Activated CD4-positive, alpha-beta T cell treated with anti-CD3 and anti-CD28 coated beads for 36 hours (primary cell): ENCODE data around the gene SACS. TPM values are rescaled to one million over a fixed set of nuclear protein-coding genes. Genes with fewer than 3 reads are reported as not detected.

Source experiments
- ATAC-seq: fragments of 200-7000 bp; cut with Tn5 transposase; one replicate; pipeline ENCODE4 v1.10.0; 2021; ENCODE audit warnings: mild to moderate bottlenecking, moderate library complexity
- CTCF ChIA-PET: fragments of 350-600 bp; sonication (Branson Sonifier 250); formaldehyde crosslinking; loops from one replicate; lab custom pipeline; 2021; ENCODE audit warnings: antibody characterized with exemption; lab: Charles Lee
- POLR2A ChIA-PET: fragments of 350-600 bp; sonication (Branson Sonifier 250); formaldehyde crosslinking; loops from one replicate; lab custom pipeline; 2021; ENCODE audit warnings: antibody characterized with exemption, inconsistent platforms; lab: Charles Lee
- DNase-seq: peaks from one replicate; pipeline ENCODE4 v3.0.0-alpha.2; 2020
- H3K27ac Mint-ChIP-seq: one replicate; pipeline ENCODE4 v1.8.0; 2021; ENCODE audit warnings: mixed read lengths
- H3K27me3 Mint-ChIP-seq: one replicate; pipeline ENCODE4 v1.8.0; 2021; ENCODE audit warnings: mixed read lengths
- H3K36me3 Mint-ChIP-seq: one replicate; pipeline ENCODE4 v1.8.0; 2021; ENCODE audit warnings: low read depth, mixed read lengths
- H3K4me1 Mint-ChIP-seq: one replicate; pipeline ENCODE4 v1.8.0; 2021; ENCODE audit warnings: mixed read lengths
- H3K4me3 Mint-ChIP-seq: one replicate; pipeline ENCODE4 v1.8.0; 2021; ENCODE audit warnings: mild to moderate bottlenecking, moderate library complexity, mixed read lengths
- H3K9me3 Mint-ChIP-seq: one replicate; pipeline ENCODE4 v1.8.0; 2021; ENCODE audit warnings: low read depth, mixed read lengths
- intact Hi-C, 2 experiments: fragments of 100-400 bp; cut with DNase I in 1 of 2; cut with micrococcal nuclease in 1 of 2; formaldehyde crosslinking; loops; one replicate each; pipeline versions ENCODE4 v1.14.2 to v1.15.1; 2022 to 2024; cut with DNase I, micrococcal nuclease
- total RNA-seq, 2 experiments: library from RNA; stranded (reverse); gene quantifications; one replicate each; pipeline ENCODE4 v1.2.3, GENCODE V29; 2021

SACS gene
- total RNA-seq, 2 experiments from 2014 or later: 33.5 to 37.1 TPM

- H3K27ac Mint-ChIP-seq: no peak overlapping the region
- peaks cover 6% of the 10 kb centered on the region for H3K4me1 Mint-ChIP-seq
- CTCF ChIA-PET: interaction anchor here (0.7 kb wide), 1 partner anchor 26 kb away, joined by 3 read pairs; no protein-coding TSS in a partner anchor
- H3K4me3 Mint-ChIP-seq: no peak overlapping the region
- intact Hi-C loops: no loop called here
- H3K27me3 Mint-ChIP-seq: peaks cover 23% of the 10 kb centered on the region
- no peaks in the 10 kb centered on the region for H3K9me3 Mint-ChIP-seq
- no peak for ATAC-seq
- POLR2A ChIA-PET: interaction anchor here (0.7 kb wide), 1 partner anchor 446 kb away, joined by 4 read pairs; no protein-coding TSS in a partner anchor
- H3K36me3 Mint-ChIP-seq: no peaks in the 10 kb centered on the region
- no peak for DNase-seq
Measured at GRCh38 chr13:23434491-23434890, 989 bp upstream of the SACS start.

- peaks cover 6% of the 10 kb centered on the region for H3K4me1 Mint-ChIP-seq
Measured at GRCh38 chr13:23432626-23433025, 876 bp downstream of the SACS start.

GRCh38 chr13:23430664-23431063, 2.8 kb downstream of the SACS start:
- ChIA-PET POLR2A (no interaction called here), CTCF (no interaction called here)
- intact Hi-C loops: no loop called here
- Mint-ChIP-seq H3K27ac (no peak overlapping the region), H3K9me3 (no peaks in the 10 kb centered on the region), H3K4me1 (peaks cover 13% of the 10 kb centered on the region), H3K4me3 (no peak overlapping the region), H3K27me3 (peaks cover 26% of the 10 kb centered on the region), H3K36me3 (no peaks in the 10 kb centered on the region)
- ATAC-seq: no peak
- DNase-seq: no peak

More at GRCh38 chr13:23432626-23433025, 876 bp downstream of the SACS start:
- Mint-ChIP-seq H3K4me3 (no peak overlapping the region), H3K27ac (no peak overlapping the region), H3K36me3 (no peaks in the 10 kb centered on the region), H3K27me3 (peaks cover 25% of the 10 kb centered on the region), H3K9me3 (no peaks in the 10 kb centered on the region)
- DNase-seq (no peak), ATAC-seq (no peak)
- POLR2A ChIA-PET: no interaction called here
- CTCF ChIA-PET: interaction anchor here (0.7 kb wide), 1 partner anchor 202 kb away, joined by 3 read pairs; no protein-coding TSS in a partner anchor
- intact Hi-C loops: no loop called here

DNA sequence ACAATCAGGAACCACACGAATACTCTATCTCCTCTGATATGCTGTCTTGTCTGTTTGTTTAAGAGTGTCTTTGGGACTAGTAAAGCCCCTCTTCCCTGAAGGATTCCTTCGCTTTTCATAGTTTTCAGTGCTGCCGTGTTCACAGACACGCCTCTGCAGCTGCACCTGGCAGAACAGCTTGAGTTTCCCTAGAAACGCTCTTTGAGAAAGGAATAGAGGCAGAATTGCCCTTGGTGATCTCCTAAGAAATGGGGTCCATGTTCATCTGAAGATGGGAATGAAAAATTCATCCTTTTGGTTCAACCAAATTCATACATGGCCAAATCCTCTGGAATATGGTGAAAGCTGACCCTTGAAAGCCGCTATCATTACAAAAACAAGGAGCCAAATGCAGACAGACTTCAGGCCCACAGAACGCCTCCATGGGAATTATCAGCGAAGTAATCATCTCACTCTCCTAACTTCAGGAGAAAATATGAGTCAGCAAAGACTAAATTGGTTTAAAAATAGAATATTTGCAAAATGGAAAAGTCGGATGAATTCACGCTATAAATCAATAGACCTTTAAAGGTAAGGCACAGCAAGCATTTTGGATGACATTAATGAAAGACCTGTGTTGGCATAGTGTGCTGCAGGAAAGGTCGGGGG, 5.5 kb downstream of the SACS start:
- ATAC-seq (no peak), DNase-seq (no peak)
- no peak overlapping the region for H3K4me3 Mint-ChIP-seq
- ChIA-PET POLR2A (no interaction called here), CTCF (no interaction called here)
- intact Hi-C loops: no loop called here
- H3K27ac Mint-ChIP-seq: no peak overlapping the region
- peaks cover 17% of the 10 kb centered on the region for H3K27me3 Mint-ChIP-seq
- H3K9me3 Mint-ChIP-seq: no peaks in the 10 kb centered on the region
- no peaks in the 10 kb centered on the region for H3K36me3 Mint-ChIP-seq
- peaks cover 7% of the 10 kb centered on the region for H3K4me1 Mint-ChIP-seq

- no peak for ATAC-seq
- intact Hi-C loops: no loop called here
- H3K27ac Mint-ChIP-seq: no peak overlapping the region
- CTCF ChIA-PET: no interaction called here
- H3K36me3 Mint-ChIP-seq: no peaks in the 10 kb centered on the region
- H3K9me3 Mint-ChIP-seq: no peaks in the 10 kb centered on the region
- no peak overlapping the region for H3K4me3 Mint-ChIP-seq
- DNase-seq: no peak
- peaks cover 14% of the 10 kb centered on the region for H3K27me3 Mint-ChIP-seq
- peaks cover 6% of the 10 kb centered on the region for H3K4me1 Mint-ChIP-seq
- POLR2A ChIA-PET: no interaction called here
Measured at GRCh38 chr13:23427342-23427843, 6.1 kb downstream of the SACS start.

DNA sequence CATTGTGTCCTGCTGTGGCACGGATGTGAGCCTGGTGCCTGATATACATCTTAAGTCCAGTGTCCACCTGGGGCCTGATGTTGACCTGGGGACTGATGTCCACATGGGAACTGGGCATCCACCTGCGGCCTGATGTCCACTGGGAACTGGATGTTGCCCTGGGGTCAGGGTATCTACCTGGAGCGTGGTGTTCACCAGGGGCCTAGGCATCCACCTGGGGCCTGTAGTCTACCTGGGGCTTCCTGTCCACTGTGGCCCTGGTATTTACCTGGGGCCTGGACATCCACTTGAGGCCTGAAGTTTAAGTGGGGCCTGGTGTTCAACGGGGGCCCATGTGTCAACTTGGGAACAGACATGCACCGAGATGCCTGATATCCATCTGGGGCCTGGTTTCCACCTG, 11.9 kb downstream of the SACS start:
- CTCF ChIA-PET: no interaction called here
- DNase-seq (no peak), ATAC-seq (no peak)
- H3K9me3 Mint-ChIP-seq: no peaks in the 10 kb centered on the region
- H3K4me3 Mint-ChIP-seq: no peak overlapping the region
- intact Hi-C loops: no loop called here
- no peak overlapping the region for H3K27ac Mint-ChIP-seq
- H3K36me3 Mint-ChIP-seq: no peaks in the 10 kb centered on the region
- H3K4me1 Mint-ChIP-seq: peaks cover 3% of the 10 kb centered on the region
- POLR2A ChIA-PET: no interaction called here
- H3K27me3 Mint-ChIP-seq: no peaks in the 10 kb centered on the region

- Mint-ChIP-seq H3K36me3 (no peaks in the 10 kb centered on the region), H3K27me3 (no peaks in the 10 kb centered on the region), H3K9me3 (no peaks in the 10 kb centered on the region), H3K4me1 (no peaks in the 10 kb centered on the region), H3K4me3 (no peak overlapping the region), H3K27ac (no peak overlapping the region)
- ChIA-PET CTCF (no interaction called here), POLR2A (no interaction called here)
- intact Hi-C loops: no loop called here
- ATAC-seq (no peak), DNase-seq (no peak)
Measured at GRCh38 chr13:23418776-23419683, 14.5 kb downstream of the SACS start.

DNA sequence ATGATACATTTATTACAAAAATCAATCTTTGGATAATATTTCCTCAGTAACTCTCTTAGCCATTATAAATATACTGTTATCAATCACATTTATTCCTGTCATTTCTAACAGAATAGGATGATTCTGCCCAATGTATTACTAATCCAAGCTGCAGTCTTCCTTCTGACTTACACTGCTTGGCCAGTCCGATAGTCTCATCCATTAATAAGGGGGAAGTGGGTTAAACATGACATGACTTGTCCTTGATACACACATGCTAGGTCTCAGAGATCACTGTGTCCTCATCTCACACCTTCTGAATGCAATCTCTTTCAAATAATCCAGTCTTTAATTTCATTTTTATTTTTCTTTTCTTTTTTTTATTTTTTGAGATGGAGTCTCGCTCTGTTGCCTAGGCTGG, 18.8 kb downstream of the SACS start:
- Mint-ChIP-seq H3K4me1 (no peaks in the 10 kb centered on the region), H3K4me3 (no peak overlapping the region), H3K27ac (no peak overlapping the region), H3K36me3 (no peaks in the 10 kb centered on the region), H3K9me3 (no peaks in the 10 kb centered on the region), H3K27me3 (peaks cover 2% of the 10 kb centered on the region)
- POLR2A ChIA-PET: no interaction called here
- CTCF ChIA-PET: no interaction called here
- intact Hi-C loops: no loop called here
- DNase-seq (no peak), ATAC-seq (no peak)

- ChIA-PET CTCF (no interaction called here), POLR2A (no interaction called here)
- no peak overlapping the region for H3K27ac Mint-ChIP-seq
- H3K9me3 Mint-ChIP-seq: no peaks in the 10 kb centered on the region
- no peaks in the 10 kb centered on the region for H3K4me1 Mint-ChIP-seq
- DNase-seq (no peak), ATAC-seq (no peak)
- peaks cover 2% of the 10 kb centered on the region for H3K27me3 Mint-ChIP-seq
- H3K4me3 Mint-ChIP-seq: no peak overlapping the region
- H3K36me3 Mint-ChIP-seq: no peaks in the 10 kb centered on the region
- intact Hi-C loops: no loop called here
Measured at GRCh38 chr13:23411706-23412105, 21.8 kb downstream of the SACS start.

DNA sequence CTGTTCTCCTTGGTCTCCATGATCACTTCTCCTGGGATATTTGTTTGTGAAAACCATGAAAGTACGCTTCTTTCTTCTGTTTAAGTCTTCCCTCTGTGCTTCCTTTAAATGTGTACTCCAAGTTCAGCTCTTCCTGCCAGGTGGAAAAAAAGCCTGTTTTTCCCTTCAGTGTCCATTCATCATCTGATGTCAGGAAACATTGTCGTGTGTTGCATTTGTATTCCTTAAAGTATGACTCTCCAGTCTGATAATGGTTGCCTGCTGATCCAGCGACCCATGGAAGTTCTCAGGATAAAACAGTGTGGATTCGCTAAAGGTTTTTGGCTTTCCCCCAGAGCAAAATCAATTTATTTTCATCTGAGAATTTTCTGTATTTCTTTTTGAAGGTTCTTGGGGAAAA, 22.3 kb downstream of the SACS start:
- no peaks in the 10 kb centered on the region for H3K36me3 Mint-ChIP-seq
- H3K9me3 Mint-ChIP-seq: no peaks in the 10 kb centered on the region
- intact Hi-C loops: no loop called here
- POLR2A ChIA-PET: no interaction called here
- DNase-seq (no peak), ATAC-seq (no peak)
- no peak overlapping the region for H3K4me3 Mint-ChIP-seq
- CTCF ChIA-PET: no interaction called here
- no peaks in the 10 kb centered on the region for H3K4me1 Mint-ChIP-seq
- H3K27me3 Mint-ChIP-seq: peaks cover 2% of the 10 kb centered on the region
- H3K27ac Mint-ChIP-seq: no peak overlapping the region

GRCh38 chr13:23408026-23408425, 25.5 kb downstream of the SACS start:
- no peak for ATAC-seq
- Mint-ChIP-seq H3K9me3 (no peaks in the 10 kb centered on the region), H3K4me3 (no peak overlapping the region), H3K27me3 (peaks cover 8% of the 10 kb centered on the region), H3K27ac (no peak overlapping the region), H3K36me3 (no peaks in the 10 kb centered on the region), H3K4me1 (no peaks in the 10 kb centered on the region)
- CTCF ChIA-PET: interaction anchor here (0.6 to 2.3 kb wide), 5 partner anchors 9 to 27 kb away, joined by 3 to 7 read pairs (median 3); no protein-coding TSS in a partner anchor
- POLR2A ChIA-PET: no interaction called here
- DNase-seq: no peak
- intact Hi-C loops: no loop called here
